ENCODE data around the gene ETAA1. TPM values are rescaled to one million over a fixed set of nuclear protein-coding genes. Genes with fewer than 3 reads are reported as not detected.

The ETAA1 gene
- total and polyA plus RNA-seq, 2 of the 13 experiments (the other 11 are each of a cell fraction or from before 2014, with no cell fraction given): 9.1 to 16.2 TPM

GRCh38 chr2:67397143-67397986 is at the start of gene ETAA1 (continued):
- TF ChIP-seq ZNF362 (CRISPR knock-in tag; IDR thresholded peaks at IDR 0.05; ENCODE audit: borderline replicate concordance) (no peak), GABPB1 (CRISPR knock-in tag; IDR thresholded peaks at IDR 0.05) (peak; percentile 94), NFIC (IDR thresholded peaks at IDR 0.05; ENCODE audit: low read length) (no peak), ZC3H4 (CRISPR knock-in tag; IDR thresholded peaks at IDR 0.05; ENCODE audit: borderline replicate concordance) (no peak), TFAP4 (IDR thresholded peaks at IDR 0.05; ENCODE audit: borderline replicate concordance, low read depth) (peak; percentile 63; the same call in 1 of the 2 replicates), ZNF768 (CRISPR knock-in tag; IDR thresholded peaks at IDR 0.05) (0 out of 2 replicates have a peak, but pooled peaks have one; percentile 62), SMAD3 (CRISPR knock-in tag; IDR thresholded peaks at IDR 0.05) (peak; percentile 45; the same call in 1 of the 2 replicates), TFDP1 (CRISPR knock-in tag; IDR thresholded peaks at IDR 0.05; ENCODE audit: borderline replicate concordance) (peak; percentile 75; the same call in 1 of the 2 replicates), NFIB (CRISPR knock-in tag; IDR thresholded peaks at IDR 0.05; ENCODE audit: borderline replicate concordance) (no peak), POLR2AphosphoS5 (IDR thresholded peaks at IDR 0.05; ENCODE audit: low read depth, low read length) (peak; percentile 95), ZNF124 (CRISPR knock-in tag; IDR thresholded peaks at IDR 0.05) (no peak), ZNF383 (CRISPR knock-in tag; IDR thresholded peaks at IDR 0.05; ENCODE audit: borderline replicate concordance) (no peak), JDP2 (CRISPR knock-in tag; IDR thresholded peaks at IDR 0.05; ENCODE audit: borderline replicate concordance) (no peak), ZFY (CRISPR knock-in tag; IDR thresholded peaks at IDR 0.05) (peak; percentile 93), ZNF652 (CRISPR knock-in tag; IDR thresholded peaks at IDR 0.05; ENCODE audit: borderline replicate concordance, low read depth) (no peak), CENPBD1 (CRISPR knock-in tag; IDR thresholded peaks at IDR 0.05; ENCODE audit: borderline replicate concordance, low read depth) (no peak), SMARCC2 (IDR thresholded peaks at IDR 0.05) (no peak), ZNF891 (CRISPR knock-in tag; IDR thresholded peaks at IDR 0.05) (peak; percentile 97), NKX3-1 (CRISPR knock-in tag; IDR thresholded peaks at IDR 0.05) (peak; percentile 85; the same call in 1 of the 2 replicates), DNMT3B (CRISPR knock-in tag; conservative IDR thresholded peaks at IDR 0.05) (peak; percentile 89; the same call in 1 of the 2 replicates), ZNF75D (CRISPR knock-in tag; IDR thresholded peaks at IDR 0.05; ENCODE audit: borderline replicate concordance) (no peak), UBTF (CRISPR knock-in tag; IDR thresholded peaks at IDR 0.05) (peak; percentile 82), HMGA1 (CRISPR knock-in tag; conservative IDR thresholded peaks at IDR 0.05) (no peak), ZBTB1 (CRISPR knock-in tag; IDR thresholded peaks at IDR 0.05; ENCODE audit: borderline replicate concordance) (no peak), BRCA1 (CRISPR knock-in tag; IDR thresholded peaks at IDR 0.05) (peak; percentile 20; the same call in 1 of the 2 replicates)

Measured in HepG2 (cell line).